ENCODE results near the gene LRRC26. TPM values are rescaled to one million over a fixed set of nuclear protein-coding genes. Genes with fewer than 3 reads are reported as not detected.

Gene LRRC26
- total and polyA plus RNA-seq, 2 of the 13 experiments (the other 11 are each of a cell fraction or from before 2014, with no cell fraction given) = not detected

DNA sequence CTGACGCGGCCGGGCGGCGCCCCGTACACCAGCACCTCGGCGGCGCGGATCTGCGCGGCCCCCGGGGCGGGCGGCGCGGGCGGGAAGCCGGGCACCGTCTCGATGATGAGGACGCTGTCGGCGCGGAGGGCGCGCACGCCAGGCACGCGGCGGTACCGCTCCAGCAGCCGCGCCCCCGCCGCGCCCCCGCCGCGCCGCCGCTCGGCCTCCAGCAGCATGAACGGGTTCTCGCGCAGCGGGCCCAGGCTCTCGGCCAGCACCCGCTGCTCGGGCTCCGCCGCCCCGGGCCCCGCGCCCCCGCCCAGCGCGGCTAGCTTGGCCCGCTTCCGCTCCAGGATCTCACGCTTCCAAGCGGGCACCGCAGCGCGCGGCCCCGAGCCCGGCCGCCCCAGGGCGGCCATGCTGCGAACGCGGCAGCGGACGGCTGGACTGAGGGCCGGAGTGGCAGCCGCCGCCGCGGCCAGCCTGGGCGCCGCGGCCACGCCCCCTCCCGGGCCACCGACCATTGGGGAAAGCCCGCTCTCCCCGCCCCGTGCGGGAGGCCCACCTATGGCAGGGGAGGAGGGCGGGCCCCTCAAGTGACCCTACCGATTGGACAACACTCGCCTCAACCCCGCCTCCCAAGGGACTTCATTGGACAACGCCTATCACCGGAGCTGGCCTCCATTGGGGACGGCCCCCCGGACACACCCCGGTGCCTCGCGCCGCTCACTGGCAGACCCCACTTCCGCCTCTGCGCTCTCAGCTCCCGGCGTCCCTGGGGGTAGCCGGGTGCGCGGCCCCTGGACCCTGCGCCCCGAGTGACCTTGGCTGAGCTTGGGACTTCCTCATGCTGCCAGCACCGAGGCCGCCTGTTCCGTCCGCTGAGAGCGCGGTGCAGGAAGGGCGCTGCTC, 30.7 kb upstream of the LRRC26 start, which contains the start of gene TPRN (continued):
- TF ChIP-seq, protein P1, sequence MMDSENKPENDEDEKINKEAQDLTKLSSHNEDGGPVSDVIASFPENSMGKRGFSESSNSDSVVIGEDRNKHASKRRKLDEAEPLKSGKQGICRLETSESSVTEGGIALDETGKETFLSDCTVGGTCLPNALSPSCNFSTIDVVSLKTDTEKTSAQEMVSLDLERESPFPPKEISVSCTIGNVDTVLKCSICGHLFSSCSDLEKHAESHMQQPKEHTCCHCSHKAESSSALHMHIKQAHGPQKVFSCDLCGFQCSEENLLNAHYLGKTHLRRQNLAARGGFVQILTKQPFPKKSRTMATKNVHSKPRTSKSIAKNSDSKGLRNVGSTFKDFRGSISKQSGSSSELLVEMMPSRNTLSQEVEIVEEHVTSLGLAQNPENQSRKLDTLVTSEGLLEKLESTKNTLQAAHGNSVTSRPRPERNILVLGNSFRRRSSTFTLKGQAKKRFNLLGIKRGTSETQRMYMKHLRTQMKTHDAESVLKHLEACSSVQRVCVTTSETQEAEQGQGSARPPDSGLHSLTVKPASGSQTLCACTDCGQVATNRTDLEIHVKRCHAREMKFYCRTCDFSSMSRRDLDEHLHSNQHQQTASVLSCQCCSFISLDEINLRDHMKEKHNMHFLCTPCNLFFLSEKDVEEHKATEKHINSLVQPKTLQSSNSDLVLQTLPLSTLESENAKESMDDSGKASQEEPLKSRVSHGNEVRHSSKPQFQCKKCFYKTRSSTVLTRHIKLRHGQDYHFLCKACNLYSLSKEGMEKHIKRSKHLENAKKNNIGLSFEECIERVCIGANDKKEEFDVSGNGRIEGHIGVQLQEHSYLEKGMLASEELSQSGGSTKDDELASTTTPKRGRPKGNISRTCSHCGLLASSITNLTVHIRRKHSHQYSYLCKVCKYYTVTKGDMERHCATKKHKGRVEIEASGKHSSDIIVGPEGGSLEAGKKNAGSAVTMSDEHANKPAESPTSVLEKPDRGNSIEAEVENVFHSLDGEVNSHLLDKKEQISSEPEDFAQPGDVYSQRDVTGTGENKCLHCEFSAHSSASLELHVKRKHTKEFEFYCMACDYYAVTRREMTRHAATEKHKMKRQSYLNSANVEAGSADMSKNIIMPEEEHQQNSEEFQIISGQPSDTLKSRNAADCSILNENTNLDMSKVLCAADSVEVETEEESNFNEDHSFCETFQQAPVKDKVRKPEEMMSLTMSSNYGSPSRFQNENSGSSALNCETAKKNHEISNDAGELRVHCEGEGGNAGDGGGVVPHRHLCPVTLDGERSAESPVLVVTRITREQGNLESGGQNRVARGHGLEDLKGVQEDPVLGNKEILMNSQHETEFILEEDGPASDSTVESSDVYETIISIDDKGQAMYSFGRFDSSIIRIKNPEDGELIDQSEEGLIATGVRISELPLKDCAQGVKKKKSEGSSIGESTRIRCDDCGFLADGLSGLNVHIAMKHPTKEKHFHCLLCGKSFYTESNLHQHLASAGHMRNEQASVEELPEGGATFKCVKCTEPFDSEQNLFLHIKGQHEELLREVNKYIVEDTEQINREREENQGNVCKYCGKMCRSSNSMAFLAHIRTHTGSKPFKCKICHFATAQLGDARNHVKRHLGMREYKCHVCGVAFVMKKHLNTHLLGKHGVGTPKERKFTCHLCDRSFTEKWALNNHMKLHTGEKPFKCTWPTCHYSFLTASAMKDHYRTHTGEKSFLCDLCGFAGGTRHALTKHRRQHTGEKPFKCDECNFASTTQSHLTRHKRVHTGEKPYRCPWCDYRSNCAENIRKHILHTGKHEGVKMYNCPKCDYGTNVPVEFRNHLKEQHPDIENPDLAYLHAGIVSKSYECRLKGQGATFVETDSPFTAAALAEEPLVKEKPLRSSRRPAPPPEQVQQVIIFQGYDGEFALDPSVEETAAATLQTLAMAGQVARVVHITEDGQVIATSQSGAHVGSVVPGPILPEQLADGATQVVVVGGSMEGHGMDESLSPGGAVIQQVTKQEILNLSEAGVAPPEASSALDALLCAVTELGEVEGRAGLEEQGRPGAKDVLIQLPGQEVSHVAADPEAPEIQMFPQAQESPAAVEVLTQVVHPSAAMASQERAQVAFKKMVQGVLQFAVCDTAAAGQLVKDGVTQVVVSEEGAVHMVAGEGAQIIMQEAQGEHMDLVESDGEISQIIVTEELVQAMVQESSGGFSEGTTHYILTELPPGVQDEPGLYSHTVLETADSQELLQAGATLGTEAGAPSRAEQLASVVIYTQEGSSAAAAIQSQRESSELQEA (CRISPR knock-in tag; IDR thresholded peaks at IDR 0.05; ENCODE audit: not compliant biosample characterization) = peak; percentile 71
- TF ChIP-seq POLR2AphosphoS5 (IDR thresholded peaks at IDR 0.05; ENCODE audit: low read depth, low read length) (peak; percentile 61), SMAD1 (CRISPR knock-in tag; IDR thresholded peaks at IDR 0.05; ENCODE audit: borderline replicate concordance, low read depth) (no peak), SMAD9 (CRISPR knock-in tag; IDR thresholded peaks at IDR 0.05) (no peak), MZF1 (CRISPR knock-in tag; IDR thresholded peaks at IDR 0.05; ENCODE audit: borderline replicate concordance) (no peak; the same call in 1 of the 2 replicates), ZKSCAN5 (CRISPR knock-in tag; IDR thresholded peaks at IDR 0.05) (no peak), NKX3-1 (CRISPR knock-in tag; IDR thresholded peaks at IDR 0.05) (no peak), HNRNPK (IDR thresholded peaks at IDR 0.05; ENCODE audit: low read depth, low read length, poor library complexity, severe bottlenecking) (no peak), SPEN (CRISPR knock-in tag; IDR thresholded peaks at IDR 0.05; ENCODE audit: low read depth) (peak; percentile 90), NONO (IDR thresholded peaks at IDR 0.05) (no peak), NONO (CRISPR knock-in tag; conservative IDR thresholded peaks at IDR 0.05) (peak; percentile 94), GTF3A (CRISPR knock-in tag; conservative IDR thresholded peaks at IDR 0.05) (no peak), ZNF713 (CRISPR knock-in tag; IDR thresholded peaks at IDR 0.05) (no peak)
- TF ChIP-seq, protein P2, sequence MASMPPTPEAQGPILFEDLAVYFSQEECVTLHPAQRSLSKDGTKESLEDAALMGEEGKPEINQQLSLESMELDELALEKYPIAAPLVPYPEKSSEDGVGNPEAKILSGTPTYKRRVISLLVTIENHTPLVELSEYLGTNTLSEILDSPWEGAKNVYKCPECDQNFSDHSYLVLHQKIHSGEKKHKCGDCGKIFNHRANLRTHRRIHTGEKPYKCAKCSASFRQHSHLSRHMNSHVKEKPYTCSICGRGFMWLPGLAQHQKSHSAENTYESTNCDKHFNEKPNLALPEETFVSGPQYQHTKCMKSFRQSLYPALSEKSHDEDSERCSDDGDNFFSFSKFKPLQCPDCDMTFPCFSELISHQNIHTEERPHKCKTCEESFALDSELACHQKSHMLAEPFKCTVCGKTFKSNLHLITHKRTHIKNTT (CRISPR knock-in tag; IDR thresholded peaks at IDR 0.05) = no peak
- TF ChIP-seq, protein P3, sequence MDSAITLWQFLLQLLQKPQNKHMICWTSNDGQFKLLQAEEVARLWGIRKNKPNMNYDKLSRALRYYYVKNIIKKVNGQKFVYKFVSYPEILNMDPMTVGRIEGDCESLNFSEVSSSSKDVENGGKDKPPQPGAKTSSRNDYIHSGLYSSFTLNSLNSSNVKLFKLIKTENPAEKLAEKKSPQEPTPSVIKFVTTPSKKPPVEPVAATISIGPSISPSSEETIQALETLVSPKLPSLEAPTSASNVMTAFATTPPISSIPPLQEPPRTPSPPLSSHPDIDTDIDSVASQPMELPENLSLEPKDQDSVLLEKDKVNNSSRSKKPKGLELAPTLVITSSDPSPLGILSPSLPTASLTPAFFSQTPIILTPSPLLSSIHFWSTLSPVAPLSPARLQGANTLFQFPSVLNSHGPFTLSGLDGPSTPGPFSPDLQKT (CRISPR knock-in tag; IDR thresholded peaks at IDR 0.05; ENCODE audit: borderline replicate concordance) = no peak
- TF ChIP-seq, protein P4, sequence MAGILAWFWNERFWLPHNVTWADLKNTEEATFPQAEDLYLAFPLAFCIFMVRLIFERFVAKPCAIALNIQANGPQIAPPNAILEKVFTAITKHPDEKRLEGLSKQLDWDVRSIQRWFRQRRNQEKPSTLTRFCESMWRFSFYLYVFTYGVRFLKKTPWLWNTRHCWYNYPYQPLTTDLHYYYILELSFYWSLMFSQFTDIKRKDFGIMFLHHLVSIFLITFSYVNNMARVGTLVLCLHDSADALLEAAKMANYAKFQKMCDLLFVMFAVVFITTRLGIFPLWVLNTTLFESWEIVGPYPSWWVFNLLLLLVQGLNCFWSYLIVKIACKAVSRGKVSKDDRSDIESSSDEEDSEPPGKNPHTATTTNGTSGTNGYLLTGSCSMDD (CRISPR knock-in tag; IDR thresholded peaks at IDR 0.05) = no peak

Data from HepG2 (cell line).